ENCODE results near the gene ELF5. TPM values are rescaled to one million over a fixed set of nuclear protein-coding genes. Genes with fewer than 3 reads are reported as not detected.

Gene ELF5
- total RNA-seq, 1 donor from 2014 or later = not detected

GRCh38 chr11:34507610-34508009, 6.0 kb downstream of the ELF5 start:
- no peak overlapping the region for H3K4me3 ChIP-seq (ENCODE audit: low read depth, low read length)
- no peak for TF ChIP-seq CTCF (conservative IDR thresholded peaks at IDR 0.05; ENCODE audit: low read depth, low read length)
- no peak for DNase-seq (ENCODE audit: low read depth)

GRCh38 chr11:34507156-34507555, 6.4 kb downstream of the ELF5 start:
- no peak for TF ChIP-seq CTCF (conservative IDR thresholded peaks at IDR 0.05; ENCODE audit: low read depth, low read length)
- no peak overlapping the region for H3K4me3 ChIP-seq (ENCODE audit: low read depth, low read length)
- no peak for DNase-seq (ENCODE audit: low read depth)

GRCh38 chr11:34505874-34506273, 7.7 kb downstream of the ELF5 start:
- no peak for TF ChIP-seq CTCF (conservative IDR thresholded peaks at IDR 0.05; ENCODE audit: low read depth, low read length)
- DNase-seq (ENCODE audit: low read depth) = no peak
- no peak overlapping the region for H3K4me3 ChIP-seq (ENCODE audit: low read depth, low read length)

- no peak overlapping the region for H3K4me3 ChIP-seq (ENCODE audit: low read depth, low read length)
- no peak for DNase-seq (ENCODE audit: low read depth)
- TF ChIP-seq CTCF (conservative IDR thresholded peaks at IDR 0.05; ENCODE audit: low read depth, low read length) = no peak
Measured at GRCh38 chr11:34502949-34503348, 10.6 kb downstream of the ELF5 start.

- TF ChIP-seq CTCF (conservative IDR thresholded peaks at IDR 0.05; ENCODE audit: low read depth, low read length) = no peak
- DNase-seq (ENCODE audit: low read depth) = no peak
- H3K4me3 ChIP-seq (ENCODE audit: low read depth, low read length) = no peak overlapping the region
Measured at GRCh38 chr11:34501949-34502348, 11.6 kb downstream of the ELF5 start.

GRCh38 chr11:34501500-34501899, 12.1 kb downstream of the ELF5 start:
- no peak for TF ChIP-seq CTCF (conservative IDR thresholded peaks at IDR 0.05; ENCODE audit: low read depth, low read length)
- no peak overlapping the region for H3K4me3 ChIP-seq (ENCODE audit: low read depth, low read length)
- peak; percentile 87 for DNase-seq (ENCODE audit: low read depth)

- no peak for DNase-seq (ENCODE audit: low read depth)
- no peak overlapping the region for H3K4me3 ChIP-seq (ENCODE audit: low read depth, low read length)
- no peak for TF ChIP-seq CTCF (conservative IDR thresholded peaks at IDR 0.05; ENCODE audit: low read depth, low read length)
Measured at GRCh38 chr11:34499719-34500500, 13.7 kb downstream of the ELF5 start.
